Fibroblast of gingiva (primary cell): ENCODE results near the gene MIGA1.

Source experiments
- DNase-seq: peaks from one replicate; pipeline ENCODE4 v3.0.0-alpha.2; 2011; ENCODE audit warnings: low read depth

Gene MIGA1

DNA sequence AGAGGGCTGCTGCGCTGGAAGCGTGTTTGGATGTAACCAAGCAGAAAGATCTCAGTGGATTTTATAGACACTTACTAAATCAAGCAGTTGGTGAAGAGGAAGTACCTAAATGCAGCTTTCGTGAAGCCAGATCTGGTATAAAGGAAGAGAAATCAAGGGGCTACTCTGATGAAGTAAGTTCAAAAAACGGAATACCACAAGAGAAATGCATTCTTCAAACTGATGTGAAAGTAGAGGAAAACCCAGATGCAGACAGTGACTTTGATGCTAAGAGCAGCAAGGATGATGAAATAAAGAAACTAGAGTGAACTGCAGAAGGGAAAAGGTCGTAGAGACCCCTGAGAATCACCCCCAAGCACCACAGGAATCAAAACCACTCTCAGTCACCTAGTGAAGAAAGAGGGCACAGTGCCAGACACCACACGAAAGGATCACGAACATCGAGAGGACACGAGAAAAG lies 68.2 kb downstream of the MIGA1 start:
- no peak for DNase-seq

DNA sequence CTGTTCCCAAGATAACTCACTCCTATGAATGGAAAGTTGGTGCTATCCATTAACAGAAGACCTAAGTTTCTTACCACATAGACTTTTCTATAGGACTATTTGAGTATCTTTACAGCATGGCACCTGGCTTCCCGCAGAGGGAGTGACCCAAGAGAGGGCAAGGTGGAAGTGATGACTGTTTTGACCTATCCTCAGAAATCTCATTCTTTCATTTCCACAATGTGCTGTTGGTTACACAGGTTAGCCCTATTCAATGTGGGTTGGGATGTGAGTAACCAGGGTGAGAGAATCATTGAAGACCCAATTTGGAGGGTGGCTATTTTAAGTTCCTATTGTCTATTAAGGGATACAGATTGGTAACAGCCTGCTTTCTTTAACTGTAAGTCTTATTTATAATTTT lies 70.6 kb downstream of the MIGA1 start:
- no peak for DNase-seq

- peak; percentile 55 for DNase-seq
These were observed 78.1 kb downstream of the MIGA1 start for GRCh38 chr1:77857552-77857951.

DNA sequence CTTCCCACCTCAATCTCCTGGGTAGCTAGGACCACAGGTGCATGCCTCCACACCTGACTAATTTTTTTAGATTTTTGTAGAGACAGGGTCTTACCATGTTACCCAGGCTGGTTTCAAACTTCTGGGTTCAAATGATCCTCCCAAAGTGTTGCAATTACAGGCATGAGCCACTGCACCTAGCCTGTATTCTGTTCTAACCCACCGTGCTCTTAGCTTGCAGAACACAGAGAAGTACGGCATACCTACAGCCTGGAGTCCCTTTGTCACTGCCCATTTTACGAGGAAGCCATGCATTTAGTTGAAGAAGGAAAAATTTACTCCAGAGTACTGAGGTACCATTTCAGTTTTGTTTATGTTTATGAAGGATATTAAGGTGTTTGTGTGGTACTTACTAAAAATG lies 79.3 kb downstream of the MIGA1 start:
- no peak for DNase-seq

GRCh38 chr1:77859248-77859647 lies 79.8 kb downstream of the MIGA1 start:
- no peak for DNase-seq

GRCh38 chr1:77866296-77866695 lies 86.8 kb downstream of the MIGA1 start:
- DNase-seq = no peak

- DNase-seq = no peak
These were observed 93.2 kb downstream of the MIGA1 start for GRCh38 chr1:77872645-77873044.

GRCh38 chr1:77873461-77873860 lies 94.0 kb downstream of the MIGA1 start:
- DNase-seq = no peak

DNA sequence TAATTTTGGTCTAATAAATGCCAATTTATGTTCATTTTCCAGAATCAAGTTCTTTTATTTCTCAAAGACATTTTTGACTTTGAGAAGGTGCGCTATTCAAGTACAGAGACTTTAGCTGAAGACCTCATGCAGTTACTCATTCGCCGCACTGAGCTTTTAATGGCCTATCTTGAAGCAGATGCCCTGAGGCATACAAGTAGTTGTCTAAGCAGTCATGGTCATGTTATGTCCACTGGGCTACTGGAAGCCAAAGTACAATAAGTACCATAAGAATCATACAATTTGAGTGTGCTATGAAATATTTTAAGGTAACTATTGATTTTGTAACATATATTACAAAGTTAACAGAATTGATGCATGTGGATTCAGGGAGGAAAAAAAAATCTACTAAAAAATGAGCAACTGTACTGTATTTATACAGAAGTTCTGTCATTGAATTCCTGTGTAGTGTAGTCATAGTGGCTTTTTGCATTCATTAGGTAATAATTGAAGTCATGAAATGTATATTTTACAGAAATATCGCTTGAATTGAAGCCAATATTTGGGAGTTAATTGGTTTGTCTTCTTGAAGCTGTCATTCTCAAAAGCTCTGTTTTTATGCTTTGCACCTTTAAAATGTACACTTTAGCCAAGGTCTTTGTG lies 95.5 kb downstream of the MIGA1 start:
- peak; percentile 15 for DNase-seq

GRCh38 chr1:77876884-77877283 lies 97.4 kb downstream of the MIGA1 start:
- peak; percentile 14 for DNase-seq

DNA sequence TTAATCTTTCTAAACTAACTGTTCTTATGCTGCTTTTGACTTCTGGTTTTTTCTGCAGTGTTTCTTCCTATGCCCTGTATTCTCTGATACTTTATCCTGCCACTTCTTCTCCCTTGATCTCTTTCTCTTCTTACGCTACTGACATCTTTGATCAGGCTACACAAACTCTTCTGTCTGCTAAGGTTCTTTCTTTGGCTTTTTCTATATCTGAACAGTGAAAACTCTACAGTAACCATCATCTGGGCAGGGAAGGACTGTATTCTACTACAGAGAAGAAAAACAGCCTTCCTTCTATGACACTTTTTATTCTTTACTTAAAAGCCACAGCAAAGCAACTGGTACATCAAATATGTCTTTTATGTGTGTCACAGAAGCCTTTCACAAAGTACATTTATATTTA lies 101.6 kb downstream of the MIGA1 start:
- no peak for DNase-seq

DNA sequence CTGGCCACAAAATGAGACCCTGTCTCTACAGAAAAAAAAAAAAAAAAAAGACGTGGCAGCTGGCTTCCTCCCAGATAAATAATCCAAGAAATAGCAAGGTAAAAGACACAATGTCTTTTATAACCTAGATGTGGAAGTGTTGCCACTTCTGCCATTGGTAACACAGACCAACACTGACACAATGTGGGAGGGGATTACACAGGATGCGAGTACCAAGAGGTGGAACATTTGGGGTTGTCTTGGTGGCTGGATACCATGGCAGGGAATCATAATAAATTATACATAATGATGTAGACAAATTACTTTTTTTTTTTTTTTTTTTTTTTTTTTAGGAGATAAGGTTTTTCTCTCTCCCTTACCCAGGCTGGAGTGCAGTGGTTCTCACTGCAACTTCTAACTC lies 103.0 kb downstream of the MIGA1 start:
- DNase-seq = no peak

DNA sequence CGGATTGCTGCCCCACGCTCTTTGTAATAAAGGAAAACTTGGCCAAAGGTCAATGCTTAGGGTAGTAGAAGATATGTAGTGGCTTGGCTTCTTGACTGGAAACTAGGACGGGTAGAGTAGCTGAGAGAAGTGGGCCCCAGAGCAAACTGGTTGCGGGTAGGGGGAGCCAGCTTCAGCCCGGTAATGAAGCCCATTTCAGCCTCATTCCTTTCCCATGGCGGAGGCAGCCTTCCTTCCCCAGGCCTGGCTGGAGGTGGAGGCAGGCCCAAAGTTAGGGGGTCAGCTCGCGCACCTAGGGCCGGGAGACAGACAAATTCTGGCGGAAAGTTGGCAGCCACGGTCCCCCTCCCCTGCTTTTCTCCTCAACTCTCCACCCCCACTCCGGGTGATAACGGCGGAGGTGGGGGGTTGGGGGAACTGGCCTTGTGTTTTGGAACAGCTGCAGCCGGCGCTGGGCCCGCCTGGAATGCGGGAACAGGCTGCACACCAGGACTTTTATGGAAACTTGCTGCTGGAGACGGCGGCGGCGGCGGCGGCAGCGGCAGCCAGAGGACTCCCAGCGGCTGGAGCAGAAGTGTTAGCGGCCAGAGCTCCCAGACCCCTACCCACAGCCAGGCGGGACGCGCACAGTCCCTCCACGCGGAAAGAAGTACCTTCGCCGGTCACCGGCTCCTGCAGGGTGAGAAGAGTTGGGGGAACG lies 108.8 kb downstream of the MIGA1 start, which contains the start of gene NEXN:
NEXN (plus strand) TSS at position 544 of the 700 bp plus-strand sequence. CDS start 27,483 bp downstream, outside the sequence.
- peak; percentile 90 for DNase-seq

- peak; percentile 68 for DNase-seq
These were observed 109.6 kb downstream of the MIGA1 start for GRCh38 chr1:77888781-77889642.

DNA sequence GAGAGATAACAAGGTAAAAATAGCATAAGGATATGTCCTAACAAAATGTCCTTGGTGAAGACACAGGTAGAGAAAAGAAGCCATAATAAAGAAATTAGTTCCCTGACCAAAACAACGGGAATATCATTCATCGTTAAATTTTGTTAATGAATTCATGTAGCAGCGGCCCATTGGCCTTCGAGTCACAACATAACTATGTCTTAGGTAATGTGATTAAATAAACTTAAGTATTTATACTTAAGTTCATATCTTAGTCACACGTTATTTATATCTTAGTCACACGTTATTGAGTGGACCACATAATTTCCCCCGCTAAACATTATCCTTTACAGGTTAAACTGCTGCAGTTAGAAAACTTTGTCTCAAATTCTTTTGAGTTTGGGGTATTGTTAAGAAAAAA lies 110.2 kb downstream of the MIGA1 start:
- peak; percentile 75 for DNase-seq

DNA sequence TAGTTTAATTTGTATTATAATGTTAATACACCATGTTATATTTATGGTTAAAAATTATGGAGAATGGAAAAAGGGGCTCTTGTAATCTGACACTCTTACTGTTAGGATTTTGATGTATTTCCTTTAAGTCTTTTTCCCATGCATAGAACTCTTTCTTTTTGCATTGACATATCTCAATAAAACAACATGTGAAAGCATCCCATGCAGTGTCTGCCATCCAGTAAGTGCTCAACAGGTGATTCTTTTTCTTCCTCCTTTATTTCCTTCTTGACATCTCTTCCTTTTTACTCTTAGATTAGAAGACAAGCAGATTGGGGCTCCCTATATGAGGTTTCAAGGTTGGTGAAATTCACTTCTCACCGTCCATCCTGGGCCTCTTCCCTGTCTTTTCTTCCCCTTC lies 111.8 kb downstream of the MIGA1 start:
- DNase-seq = no peak

DNA sequence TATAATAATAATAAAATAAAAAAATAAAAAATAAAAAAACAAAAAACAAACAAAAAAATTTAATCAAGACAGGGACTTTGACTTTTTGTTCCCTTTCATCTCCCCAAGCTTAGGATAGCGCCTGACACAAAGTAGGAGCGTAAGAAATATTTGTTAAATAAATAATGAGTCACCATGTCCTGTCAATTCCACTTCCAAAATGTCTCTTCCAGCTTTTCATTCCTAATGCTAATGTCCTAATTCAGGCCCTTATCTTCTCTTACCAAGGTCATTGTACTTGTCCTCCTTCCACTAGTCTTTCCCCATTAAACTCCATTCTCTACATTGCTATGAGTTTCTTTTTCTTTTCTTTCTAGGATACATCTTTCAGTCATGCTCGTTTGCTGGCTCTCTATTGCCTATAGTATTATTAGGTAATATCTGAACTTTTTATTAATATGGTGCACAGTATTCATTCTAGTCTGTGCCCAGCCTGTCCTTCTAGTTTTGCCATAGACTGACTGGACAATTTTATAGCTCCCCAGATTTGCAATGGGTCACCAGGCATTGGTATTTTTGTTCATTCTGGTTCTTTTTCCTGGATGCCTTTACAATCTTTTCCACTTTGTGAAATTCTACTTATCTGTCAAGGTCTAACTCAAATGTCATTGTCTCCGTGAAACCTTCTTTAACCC lies 120.3 kb downstream of the MIGA1 start:
- no peak for DNase-seq

- peak; percentile 59 for DNase-seq
These were observed 121.3 kb downstream of the MIGA1 start for GRCh38 chr1:77900687-77901293.

GRCh38 chr1:77905603-77906002 lies 126.2 kb downstream of the MIGA1 start:
- DNase-seq = no peak

GRCh38 chr1:77906019-77906545 lies 126.6 kb downstream of the MIGA1 start:
- DNase-seq = no peak

DNA sequence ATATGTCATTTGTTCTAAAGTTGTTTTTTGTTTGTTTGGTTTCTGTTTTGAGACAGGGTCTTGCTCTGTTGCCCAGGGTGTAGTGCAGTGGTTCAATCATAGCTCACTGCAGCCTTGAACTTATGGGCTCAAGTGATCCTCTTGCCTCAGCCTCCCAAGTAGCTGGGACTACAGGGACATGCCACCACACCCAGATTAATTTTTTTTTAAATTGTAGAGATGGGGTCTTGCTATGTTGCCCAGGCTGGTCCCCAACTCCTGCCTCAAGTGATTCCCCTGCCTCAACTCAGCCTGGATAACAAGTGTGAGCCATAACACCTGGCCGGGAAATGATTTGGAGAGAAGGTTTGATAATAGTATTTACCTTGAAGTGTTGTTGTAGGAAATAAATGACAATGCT lies 127.2 kb downstream of the MIGA1 start:
- DNase-seq = no peak
